Small intestine (tissue), 7 donors: ENCODE measurements around the gene CCDC13. TPM values are rescaled to one million over a fixed set of nuclear protein-coding genes. Genes with fewer than 3 reads are reported as not detected.

Experiments used
- DNase-seq, 2 donors: peaks; one replicate each; pipeline versions ENCODE4 v3.0.0 to v3.0.0-alpha.2; 2013
- FAIRE-seq: peaks from 2 replicates; lab custom pipeline; 2012; peaks lifted over from hg19 to GRCh38; lab: Jason Lieb, UNC
- H3K27ac ChIP-seq, 3 donors: one replicate each; pipeline ENCODE4 v1.5.1; 2013; ENCODE audit warnings: low read length in 2 of 3, mild to moderate bottlenecking in 2 of 3, control low read depth in 1 of 3, inconsistent platforms in 1 of 3, low read depth in 1 of 3, moderate library complexity in 1 of 3
- H3K27me3 ChIP-seq, 3 donors: one replicate each; pipeline ENCODE4 v1.6.1; 2013; ENCODE audit warnings: low read length in 3 of 3, inconsistent platforms in 1 of 3; ENCODE audit not compliant: control insufficient read depth in 3 of 3, insufficient read depth in 3 of 3
- H3K36me3 ChIP-seq, 3 donors: one replicate each; pipeline ENCODE4 v1.6.1; 2013; ENCODE audit warnings: low read length in 3 of 3, inconsistent platforms in 1 of 3, low read depth in 1 of 3, mild to moderate bottlenecking in 1 of 3, moderate library complexity in 1 of 3; ENCODE audit not compliant: control insufficient read depth in 3 of 3, insufficient read depth in 2 of 3
- H3K4me1 ChIP-seq, 3 donors: one replicate each; pipeline ENCODE4 v1.6.1; 2013; ENCODE audit warnings: low read length in 2 of 3, inconsistent platforms in 1 of 3, low read depth in 1 of 3, mild to moderate bottlenecking in 1 of 3, moderate library complexity in 1 of 3; ENCODE audit not compliant: control insufficient read depth in 3 of 3, insufficient read depth in 2 of 3
- H3K4me3 ChIP-seq, 3 donors: one replicate each; pipeline ENCODE4 v1.5.1; 2013; ENCODE audit warnings: low read length in 3 of 3, control low read depth in 1 of 3, inconsistent platforms in 1 of 3, low read depth in 1 of 3, mild to moderate bottlenecking in 1 of 3, moderate library complexity in 1 of 3
- H3K9me3 ChIP-seq, 2 donors: one replicate each; pipeline ENCODE4 v1.6.1; 2013; ENCODE audit warnings: low read depth in 1 of 2, low read length in 1 of 2; ENCODE audit not compliant: control insufficient read depth in 2 of 2, insufficient read depth in 1 of 2
- WGBS, 3 donors: extraction: QIAGEN DNeasy Blood & Tissue Kit; methylation state at CpG; one replicate each; pipeline ENCODE4 v1.1.7; 2013; 5-methylcytosine and 5-hydroxymethylcytosine counted together
- polyA plus RNA-seq, 4 donors: library from polyadenylated mRNA; stranded (reverse) in 3 of 4; unstranded in 1 of 4; fragments of 200-250 nt in 3 of 4; fragments of 120-200 nt in 1 of 4; gene quantifications; one replicate each; pipeline versions ENCODE4 v1.2.1 to v1.2.3, GENCODE V29; 2013
- donor health status: healthy with polysubstance abuse.
- donor health status: control.
- donor health status: control.
- donor health status: Bipolar disorder and iron deficiency.
- donor health status: healthy.

Gene CCDC13
- polyA plus RNA-seq, 4 donors, result 0.37 to 2.7 (median 0.66) TPM

- WGBS, 3 donors, result 70 to 72% (median 71%) methylated on average over 6 of the region's 6 CpGs
- no peaks in the 10 kb centered on the region for H3K27me3 ChIP-seq
- DNase-seq, result no peak
- H3K4me3 ChIP-seq, result no peak overlapping the region
- no peak for FAIRE-seq
- H3K36me3 ChIP-seq, result peaks cover 0 to 32% (median 3%) of the 10 kb centered on the region in 3 donors
- H3K9me3 ChIP-seq, result no peaks in the 10 kb centered on the region
- H3K27ac ChIP-seq, result no peak overlapping the region
- H3K4me1 ChIP-seq, result peaks cover 0 to 4% (median 0%) of the 10 kb centered on the region in 3 donors
Measured at GRCh38 chr3:42790714-42791229, 17.7 kb upstream of the CCDC13 start.

DNA sequence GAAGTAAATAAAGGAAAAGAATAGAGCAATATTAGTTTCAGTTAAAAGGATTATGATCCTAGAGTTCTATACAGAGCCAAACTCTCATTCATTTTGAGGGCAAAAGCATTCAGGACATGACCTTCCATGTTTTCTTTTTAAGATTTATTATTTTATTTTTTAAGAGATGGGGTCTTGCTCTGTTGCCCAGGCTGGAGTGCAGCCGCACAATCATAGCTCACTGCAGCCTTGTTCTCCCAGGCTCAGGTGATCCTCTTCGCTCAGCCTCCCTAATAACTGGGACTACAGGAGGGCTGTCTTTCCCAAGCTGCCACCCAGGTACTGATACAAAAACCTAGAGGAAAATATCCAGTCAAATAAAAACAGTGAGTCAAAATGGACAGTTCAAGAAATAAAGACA is 13.6 kb upstream of the CCDC13 start:
- FAIRE-seq, result no peak
- Histone ChIP-seq H3K9me3 (no peaks in the 10 kb centered on the region), H3K36me3 (peaks cover 2 to 23% (median 4%) of the 10 kb centered on the region in 3 donors), H3K4me1 (peaks cover 0 to 4% (median 0%) of the 10 kb centered on the region in 3 donors), H3K4me3 (no peak overlapping the region), H3K27ac (no peak overlapping the region), H3K27me3 (no peaks in the 10 kb centered on the region)
- 97 to 98% (median 98%) methylated on average over 2 of the region's 2 CpGs for WGBS, 3 donors
- no peak for DNase-seq

GRCh38 chr3:42786212-42786611 is 13.2 kb upstream of the CCDC13 start:
- DNase-seq, result peak in 1 of 2 donors; percentile 45
- Histone ChIP-seq H3K4me1 (peaks cover 0 to 4% (median 0%) of the 10 kb centered on the region in 3 donors), H3K36me3 (peaks cover 2 to 27% (median 6%) of the 10 kb centered on the region in 3 donors), H3K4me3 (no peak overlapping the region), H3K9me3 (no peaks in the 10 kb centered on the region), H3K27ac (no peak overlapping the region), H3K27me3 (no peaks in the 10 kb centered on the region)
- FAIRE-seq, result no peak
- WGBS, 3 donors, result 15 to 56% (median 54%) methylated on average over 1 of the region's 1 CpG

GRCh38 chr3:42780892-42781700 is 8.0 kb upstream of the CCDC13 start:
- H3K4me3 ChIP-seq, result no peak overlapping the region
- 60 to 63% (median 63%) methylated on average over 11 of the region's 11 CpGs for WGBS, 3 donors
- peaks cover 0 to 11% (median 7%) of the 10 kb centered on the region in 3 donors for H3K36me3 ChIP-seq
- peaks cover 0 to 3% (median 0%) of the 10 kb centered on the region in 3 donors for H3K4me1 ChIP-seq
- H3K27ac ChIP-seq, result no peak overlapping the region
- FAIRE-seq, result no peak
- DNase-seq, result peak; percentile 63 to 80
- H3K9me3 ChIP-seq, result no peaks in the 10 kb centered on the region
- no peaks in the 10 kb centered on the region for H3K27me3 ChIP-seq

DNA sequence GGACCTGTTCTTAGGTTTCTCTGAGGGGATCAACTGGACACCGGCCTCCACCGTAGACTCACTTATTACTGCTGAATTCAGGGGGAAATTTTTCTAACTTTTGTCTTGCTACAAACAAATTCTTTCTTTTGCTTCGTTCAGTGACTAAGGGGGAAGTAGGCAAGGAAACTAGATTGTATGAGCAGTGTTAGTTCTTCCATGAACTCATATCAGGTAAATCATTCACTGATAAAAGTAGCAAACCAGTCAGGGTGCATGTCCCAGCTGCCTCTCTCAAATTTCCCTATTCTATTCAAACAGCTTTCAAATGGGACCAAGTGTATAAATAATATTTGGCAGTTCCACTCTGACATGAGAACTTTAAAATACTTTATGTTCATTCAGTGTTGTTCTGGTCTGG is 7.3 kb upstream of the CCDC13 start:
- Histone ChIP-seq H3K27ac (peak overlapping the region in 1 of 3 donors; percentile 9), H3K4me3 (no peak overlapping the region), H3K4me1 (peaks cover 0 to 3% (median 0%) of the 10 kb centered on the region in 3 donors), H3K27me3 (no peaks in the 10 kb centered on the region), H3K36me3 (peaks cover 0 to 11% (median 7%) of the 10 kb centered on the region in 3 donors), H3K9me3 (no peaks in the 10 kb centered on the region)
- no peak for FAIRE-seq
- DNase-seq, result no peak
- WGBS, 3 donors, result 66 to 79% (median 69%) methylated on average over 3 of the region's 3 CpGs

DNA sequence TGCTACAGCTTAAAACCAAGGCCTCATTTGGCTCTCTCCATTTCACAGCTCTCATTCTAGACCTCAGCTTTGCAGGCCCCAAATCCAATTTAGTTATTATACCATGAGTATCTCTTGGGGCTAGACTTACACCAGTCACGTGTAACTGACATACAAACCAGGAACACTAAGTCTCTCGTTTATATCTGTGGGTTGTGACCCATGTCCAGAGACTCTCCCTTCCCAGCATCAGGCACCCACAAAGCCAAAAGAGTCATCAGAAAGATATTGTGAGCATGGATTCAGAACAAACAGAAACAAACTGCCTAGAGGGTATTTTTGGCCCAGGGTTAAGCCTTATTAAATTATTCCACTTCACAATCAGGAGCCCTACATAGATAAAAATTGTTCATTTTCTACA is 5.6 kb upstream of the CCDC13 start:
- FAIRE-seq, result no peak
- Histone ChIP-seq H3K27ac (peak overlapping the region in 1 of 3 donors; percentile 52), H3K36me3 (peaks cover 0 to 11% (median 7%) of the 10 kb centered on the region in 3 donors), H3K4me1 (peaks cover 0 to 3% (median 0%) of the 10 kb centered on the region in 3 donors), H3K9me3 (no peaks in the 10 kb centered on the region), H3K4me3 (no peak overlapping the region), H3K27me3 (no peaks in the 10 kb centered on the region)
- DNase-seq, result no peak
- WGBS, 3 donors, result 72 to 89% (median 85%) methylated on average over 2 of the region's 2 CpGs

DNA sequence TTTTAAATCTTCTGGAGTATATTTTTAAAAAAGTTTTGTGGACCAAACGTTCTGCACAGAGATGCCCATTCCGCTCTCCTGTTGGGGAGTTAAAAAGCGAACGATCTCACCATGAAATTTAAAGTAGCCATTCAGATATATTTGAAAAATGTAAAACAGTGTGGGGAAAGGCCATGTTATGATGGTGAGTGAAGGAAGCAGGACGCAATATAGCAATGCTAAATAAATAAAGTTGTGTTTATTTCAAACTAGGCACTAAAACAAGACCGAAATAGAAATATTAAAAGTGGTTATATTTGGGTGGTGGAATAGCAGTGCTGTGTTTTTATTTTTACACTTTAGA is 327 bp upstream of the CCDC13 start:
- 12 to 14% (median 12%) methylated on average over 6 of the region's 6 CpGs for WGBS, 3 donors
- Histone ChIP-seq H3K27me3 (peaks cover 0 to 6% (median 0%) of the 10 kb centered on the region in 3 donors), H3K36me3 (no peaks in the 10 kb centered on the region), H3K4me3 (peak overlapping the region in 2 of 3 donors; percentile 45 to 46), H3K4me1 (peaks cover 0 to 5% (median 0%) of the 10 kb centered on the region in 3 donors), H3K9me3 (peaks cover 0 to 2% of the 10 kb centered on the region in 2 donors), H3K27ac (peak overlapping the region in 1 of 3 donors; percentile 84)
- FAIRE-seq (no peak), DNase-seq (no peak)

- DNase-seq, result peak in 1 of 2 donors; percentile 27
- no peak overlapping the region for H3K4me3 ChIP-seq
- 12 to 58% (median 14%) methylated on average over 1 of the region's 1 CpG for WGBS, 3 donors
- H3K36me3 ChIP-seq, result no peaks in the 10 kb centered on the region
- no peak for FAIRE-seq
- H3K4me1 ChIP-seq, result peaks cover 0 to 5% (median 0%) of the 10 kb centered on the region in 3 donors
- H3K27me3 ChIP-seq, result peaks cover 0 to 6% (median 0%) of the 10 kb centered on the region in 3 donors
- H3K27ac ChIP-seq, result no peak overlapping the region
- H3K9me3 ChIP-seq, result peaks cover 0 to 2% of the 10 kb centered on the region in 2 donors
Measured at GRCh38 chr3:42771271-42771670, 1.8 kb downstream of the CCDC13 start.
